DMS153 (cell line): ENCODE data around the gene UPF3A.
"Not testable (repeated sequence)": the region's sequence is repeated elsewhere in the genome, so short reads cannot be mapped to it uniquely, and the experiment has no call there.

Experiments
- DNase-seq: peaks from one replicate; lab custom pipeline; 2025; lab: John Stamatoyannopoulos, UW

The UPF3A gene

DNA sequence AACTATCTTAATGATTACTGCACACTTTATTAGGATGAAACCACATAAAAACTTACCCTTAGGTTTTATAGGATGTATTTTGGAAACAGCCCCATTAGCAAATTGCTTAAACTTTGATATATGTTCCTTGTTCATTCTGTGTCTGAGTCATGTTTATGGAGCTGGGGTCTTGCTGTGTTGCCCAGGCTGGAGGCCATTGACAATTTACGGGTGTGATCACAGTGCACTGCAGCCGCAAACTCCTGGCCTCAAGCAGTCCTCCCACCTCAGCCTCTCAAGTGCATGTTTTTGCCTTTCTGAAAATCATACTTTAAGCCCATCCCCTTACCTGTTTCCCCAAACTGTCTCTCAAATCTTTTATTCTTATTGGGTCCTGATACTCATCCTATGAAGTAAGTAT lies 27.7 kb downstream of the UPF3A start:
- no peak for DNase-seq

DNA sequence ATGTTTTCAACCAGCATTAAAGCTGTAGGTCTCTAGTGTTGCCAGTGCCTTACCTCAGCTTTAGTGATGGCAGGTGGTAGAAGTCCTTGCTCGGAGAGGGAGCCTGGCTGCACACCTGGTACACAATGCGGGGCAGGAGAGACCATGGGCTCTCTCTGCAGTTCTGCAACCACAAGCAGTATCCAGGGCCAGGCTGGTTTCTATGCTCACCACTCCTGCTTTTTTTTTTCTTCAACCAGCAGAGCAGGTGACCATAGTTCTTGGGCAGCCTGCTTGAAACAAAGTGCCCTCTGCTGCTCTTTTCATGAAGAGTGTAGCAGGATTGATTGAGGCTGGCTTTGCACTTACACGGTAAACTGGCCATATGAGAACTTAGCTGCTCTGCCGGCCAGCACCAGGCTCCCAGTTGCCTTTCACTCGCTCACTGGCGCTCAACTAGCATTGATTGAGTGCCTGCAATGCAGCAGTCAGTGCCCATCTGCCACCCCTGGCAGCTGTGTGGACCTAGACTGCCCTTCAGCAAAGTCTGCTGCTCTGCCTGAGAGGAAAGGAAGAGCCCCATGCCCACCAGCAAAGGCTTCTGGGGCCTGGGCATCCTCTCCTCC lies 28.5 kb downstream of the UPF3A start:
- DNase-seq: no peak

DNA sequence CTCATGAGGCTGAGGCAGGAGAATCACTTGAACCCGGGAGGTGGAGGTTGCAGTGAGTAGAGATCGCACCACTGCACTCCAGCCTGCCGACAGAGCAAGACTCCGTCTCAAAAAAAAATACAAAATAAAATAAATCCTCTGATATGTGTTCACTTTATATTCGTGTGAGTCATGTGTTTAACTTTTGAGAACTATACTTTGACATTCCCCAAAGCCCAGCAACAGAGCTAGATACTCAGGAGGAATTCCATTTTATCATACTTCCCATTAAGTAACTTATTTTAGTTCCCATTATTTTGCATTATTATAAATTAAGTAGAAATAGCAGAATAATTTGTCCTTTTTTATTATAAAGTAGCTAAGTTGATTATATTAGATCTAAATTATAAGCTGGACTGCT lies 29.6 kb downstream of the UPF3A start:
- DNase-seq: no peak

DNA sequence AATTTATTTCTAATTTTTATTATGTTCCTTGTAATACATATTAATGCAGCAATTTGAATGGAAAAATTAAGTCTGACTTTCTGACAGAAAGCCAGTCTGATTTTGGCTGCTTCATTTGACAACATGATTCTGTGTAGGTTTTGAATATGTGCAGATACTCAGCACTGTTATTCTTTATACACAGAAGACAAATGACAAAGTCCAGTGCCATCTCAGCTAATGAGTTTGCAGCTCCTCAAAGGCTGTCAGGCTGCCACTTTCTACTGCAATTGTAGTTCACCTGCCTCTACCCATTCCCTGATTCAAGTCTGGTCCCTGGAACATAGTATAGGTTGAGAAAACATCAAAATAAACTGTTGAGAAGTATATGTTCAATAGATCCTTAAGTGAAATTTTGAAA lies 30.0 kb downstream of the UPF3A start:
- DNase-seq: no peak

DNA sequence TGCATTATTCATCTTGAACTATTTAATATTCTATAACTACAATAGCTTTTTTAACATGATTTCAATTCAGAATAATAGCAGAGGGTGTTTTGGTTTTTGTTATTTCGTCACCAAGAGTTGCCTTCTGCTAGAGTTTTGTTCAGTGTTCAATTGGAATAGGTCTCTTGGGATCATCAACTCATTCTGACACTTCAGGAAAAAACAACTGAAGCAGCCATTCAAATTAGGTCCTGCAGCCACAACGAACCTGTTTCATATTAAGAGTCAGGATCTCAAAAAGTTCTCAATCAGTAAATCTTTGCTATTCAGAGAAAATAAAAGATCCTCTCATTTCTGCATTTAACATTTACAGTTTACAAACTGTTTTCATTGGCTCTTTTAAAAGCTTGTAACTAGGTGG lies 30.5 kb downstream of the UPF3A start:
- DNase-seq: no peak

DNA sequence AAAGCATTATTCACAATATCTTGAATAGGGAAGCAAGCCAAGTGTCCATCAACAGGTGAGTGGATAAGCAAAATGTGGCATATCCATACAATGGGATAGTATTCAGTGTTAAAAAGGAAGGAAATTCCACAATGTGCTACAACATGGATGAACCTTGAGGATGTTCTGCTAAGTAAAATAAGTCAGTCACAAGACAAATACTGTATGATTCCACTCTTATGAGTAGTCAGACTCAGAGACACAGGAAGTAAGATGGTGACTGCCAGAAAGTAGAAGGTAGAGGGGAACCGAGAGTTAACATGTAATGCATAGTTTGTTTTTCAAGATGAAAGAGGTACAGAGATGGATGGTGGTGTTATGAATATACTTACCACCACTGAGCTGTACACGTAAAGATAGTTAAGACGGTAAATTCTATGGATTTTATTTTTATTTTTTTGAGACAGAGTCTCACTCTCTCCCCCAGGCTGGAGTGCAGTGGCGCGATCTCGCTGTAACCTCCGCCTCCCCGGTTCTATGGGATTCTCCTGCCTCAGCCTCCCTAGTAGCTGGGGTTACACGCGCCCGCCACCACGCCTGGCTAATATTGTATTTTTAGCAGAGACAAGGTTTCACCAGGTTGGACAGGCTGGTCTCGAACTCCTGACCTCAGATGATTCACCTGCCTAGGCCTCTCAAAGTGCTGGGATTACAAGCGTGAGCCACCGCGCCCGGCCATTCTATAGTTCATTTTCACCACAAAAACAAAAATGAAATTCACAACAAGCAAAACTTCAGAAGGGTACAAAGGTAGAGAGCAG lies 31.9 kb downstream of the UPF3A start:
- no peak for DNase-seq

DNA sequence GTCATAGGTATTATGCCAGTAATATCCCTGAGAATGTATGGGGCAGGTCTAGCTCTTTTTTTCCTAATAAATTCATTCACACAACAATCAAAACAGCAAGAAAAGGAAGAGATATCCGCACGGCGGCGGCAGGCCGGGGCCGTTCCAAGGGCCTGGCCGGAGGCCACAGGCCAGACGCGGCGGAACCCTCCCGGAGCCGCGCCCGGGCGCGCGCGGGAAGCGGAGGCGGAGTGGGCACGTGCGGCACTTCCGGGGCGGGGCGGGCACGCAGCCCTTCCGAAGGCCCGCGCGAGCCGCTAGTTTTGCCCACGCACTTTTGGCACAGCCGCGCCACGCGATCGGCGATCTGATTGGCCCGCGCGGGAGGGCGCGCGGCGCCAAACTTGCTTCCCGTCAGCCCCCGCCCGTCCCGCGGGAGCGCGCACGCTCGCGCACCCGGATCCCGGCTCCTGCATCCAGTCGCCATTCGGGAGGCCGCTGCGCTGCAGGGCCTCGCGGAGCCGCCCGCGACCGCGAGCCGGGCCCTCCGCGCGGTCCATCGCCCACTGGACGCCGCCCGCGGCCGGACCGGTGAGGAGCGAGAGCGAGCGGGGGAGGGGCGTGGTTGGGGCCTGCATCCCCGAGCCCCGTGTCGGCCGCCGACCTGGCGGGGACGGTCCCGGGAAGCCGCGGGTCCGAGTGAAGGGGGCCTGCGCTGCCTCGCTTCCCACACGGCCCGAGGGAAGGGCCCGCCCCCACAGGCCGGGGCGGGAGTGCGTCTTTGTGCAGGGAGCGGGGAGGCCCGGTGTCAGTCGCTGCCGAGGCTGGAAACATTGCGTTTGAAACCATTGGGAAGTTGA lies 32.9 kb downstream of the UPF3A start, which contains the start of gene CHAMP1:
Gene CHAMP1, plus strand, starts transcription at position 430 of the 839 bp plus-strand sequence. CDS start 9,340 bp downstream, outside the sequence.
- DNase-seq: peak; percentile 89

DNA sequence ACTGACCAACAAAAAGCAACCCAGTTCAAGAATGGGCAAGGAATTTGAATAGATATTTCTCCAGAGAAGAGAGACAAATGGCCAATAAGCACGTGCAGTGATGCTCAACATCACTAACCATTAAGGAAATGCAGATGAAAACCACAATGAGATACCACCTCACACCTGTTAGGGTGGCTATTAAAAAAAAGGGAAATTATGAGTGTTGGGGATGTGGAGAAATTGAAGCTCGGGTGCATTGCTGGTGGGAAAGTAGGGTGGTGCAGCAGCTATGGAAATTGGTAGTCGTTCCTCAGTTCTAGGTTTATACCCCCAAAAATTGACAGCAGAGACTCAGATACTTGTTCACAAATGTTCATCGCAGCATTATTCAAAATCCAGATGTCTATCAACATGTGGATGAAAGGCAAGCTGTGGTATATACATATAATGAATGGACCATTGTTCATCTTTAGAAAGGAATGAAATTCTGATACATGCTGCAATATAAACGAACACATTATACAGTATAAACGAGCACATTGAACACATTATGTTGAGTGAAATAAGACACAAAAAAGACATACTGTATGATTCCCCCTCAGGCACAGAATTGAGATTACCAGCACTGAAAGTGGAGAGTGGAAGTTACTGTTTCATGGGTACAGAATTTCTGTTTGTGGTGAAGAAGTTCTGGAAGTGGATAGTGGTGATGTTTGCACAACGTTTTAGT lies 33.8 kb downstream of the UPF3A start:
- no peak for DNase-seq

DNA sequence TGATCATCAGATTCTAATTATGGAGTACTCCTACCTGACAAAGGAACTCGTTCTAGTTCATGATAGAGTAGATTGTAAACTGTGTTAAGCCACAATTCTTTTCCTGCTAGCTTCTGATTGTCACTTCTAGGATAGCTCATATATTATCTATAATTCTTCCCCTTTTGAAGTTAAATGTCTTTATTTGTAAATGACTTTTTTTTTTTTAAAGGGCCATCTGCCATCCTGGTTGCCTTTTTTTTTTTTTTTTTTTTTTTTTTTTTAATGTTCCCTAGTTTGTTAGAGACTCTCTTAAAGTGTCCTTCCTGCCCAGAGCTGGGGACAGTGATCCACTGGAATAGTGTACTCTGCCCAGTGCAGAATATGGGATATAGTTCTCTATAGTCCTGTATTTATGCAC lies 37.2 kb downstream of the UPF3A start:
- no peak for DNase-seq

DNA sequence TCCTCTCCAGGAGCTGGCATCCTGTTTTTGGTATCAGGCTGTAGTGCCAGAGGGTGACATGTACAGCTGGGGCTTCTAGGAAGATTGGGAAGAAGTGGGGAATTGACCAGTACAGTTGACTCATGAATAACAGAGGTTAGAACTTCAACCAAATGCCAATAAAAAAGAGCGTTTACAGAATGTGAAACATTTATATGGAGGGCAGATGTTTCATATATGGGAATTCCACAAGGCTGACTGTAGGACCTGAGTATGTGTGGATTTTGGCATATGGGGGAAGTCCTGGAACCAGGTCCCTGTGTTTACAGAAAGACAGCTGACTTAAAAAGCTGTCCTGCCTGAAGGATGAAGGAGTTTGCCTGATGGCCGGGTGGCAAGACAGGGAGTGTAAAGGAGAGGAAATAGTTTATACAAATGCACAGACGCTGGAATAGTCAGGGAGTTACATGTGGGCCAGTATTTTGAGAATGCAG lies 38.1 kb downstream of the UPF3A start:
- DNase-seq: no peak

DNA sequence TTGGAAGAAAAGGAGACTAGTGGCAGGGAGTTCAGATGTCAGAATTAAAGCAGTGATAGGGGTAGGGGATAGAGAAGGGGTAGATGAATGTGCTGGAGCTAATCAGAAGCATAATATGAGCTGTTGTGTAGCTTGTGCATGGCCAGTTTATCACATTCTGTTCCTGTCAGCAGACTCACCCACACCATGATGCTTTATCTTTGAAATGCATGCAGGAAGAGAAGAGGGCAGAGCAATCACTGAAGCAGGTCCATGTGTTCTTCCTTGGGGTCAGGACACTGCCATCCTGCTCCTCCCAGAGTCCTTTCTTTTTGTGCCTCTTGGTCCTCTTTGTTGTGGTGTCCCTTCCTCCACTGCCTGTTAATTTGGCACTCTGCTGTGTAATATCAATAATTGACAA lies 38.7 kb downstream of the UPF3A start:
- no peak for DNase-seq

DNA sequence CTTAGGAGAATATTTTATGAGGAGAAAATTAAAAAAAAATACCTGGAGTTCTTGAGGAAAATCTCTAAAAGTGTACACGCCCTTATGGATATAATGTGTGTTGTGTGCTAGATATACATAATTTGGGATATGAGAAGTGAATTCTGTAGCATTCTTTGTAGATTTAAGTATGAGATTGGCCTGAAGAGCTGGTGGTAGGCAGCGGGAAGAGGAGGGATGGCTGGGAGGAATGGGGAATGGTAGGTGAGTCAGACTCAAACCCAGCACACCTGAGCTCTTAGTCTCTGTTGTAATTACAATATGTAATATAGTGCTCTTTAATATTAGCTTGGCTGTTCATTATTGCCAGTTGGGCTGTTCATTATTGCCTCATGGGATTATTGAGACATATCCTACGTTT lies 39.9 kb downstream of the UPF3A start:
- DNase-seq: no peak

DNA sequence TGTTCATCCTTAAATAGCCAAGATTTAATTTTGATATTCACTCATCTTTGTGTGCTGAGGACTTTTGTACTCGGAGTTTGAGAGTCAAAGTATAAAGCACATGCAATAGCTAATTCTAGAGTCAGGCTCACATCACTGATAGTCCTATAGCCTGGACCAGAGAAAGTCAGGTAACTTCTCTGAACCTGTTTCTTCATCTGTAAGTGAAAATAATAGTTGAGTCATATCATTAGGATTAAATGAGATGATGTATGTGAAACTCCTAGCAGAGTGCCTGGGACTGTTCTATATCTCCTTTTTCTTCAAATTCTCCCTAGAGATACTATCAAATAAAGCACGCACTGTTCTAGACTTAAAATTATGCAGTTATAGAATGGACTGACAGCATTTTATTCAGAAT lies 41.9 kb downstream of the UPF3A start:
- no peak for DNase-seq

DNA sequence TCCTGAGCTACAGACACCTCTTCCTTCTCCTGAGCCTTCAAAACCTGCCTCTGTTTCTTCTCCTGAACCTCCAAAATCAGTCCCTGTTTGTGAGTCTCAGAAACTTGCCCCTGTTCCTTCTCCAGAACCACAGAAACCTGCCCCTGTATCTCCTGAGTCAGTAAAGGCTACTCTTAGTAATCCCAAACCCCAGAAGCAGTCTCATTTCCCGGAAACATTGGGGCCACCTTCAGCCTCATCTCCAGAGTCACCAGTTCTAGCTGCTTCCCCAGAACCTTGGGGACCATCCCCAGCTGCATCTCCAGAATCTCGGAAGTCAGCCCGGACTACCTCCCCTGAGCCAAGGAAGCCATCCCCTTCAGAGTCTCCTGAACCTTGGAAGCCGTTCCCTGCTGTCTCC lies 42.9 kb downstream of the UPF3A start:
- DNase-seq: no peak

DNA sequence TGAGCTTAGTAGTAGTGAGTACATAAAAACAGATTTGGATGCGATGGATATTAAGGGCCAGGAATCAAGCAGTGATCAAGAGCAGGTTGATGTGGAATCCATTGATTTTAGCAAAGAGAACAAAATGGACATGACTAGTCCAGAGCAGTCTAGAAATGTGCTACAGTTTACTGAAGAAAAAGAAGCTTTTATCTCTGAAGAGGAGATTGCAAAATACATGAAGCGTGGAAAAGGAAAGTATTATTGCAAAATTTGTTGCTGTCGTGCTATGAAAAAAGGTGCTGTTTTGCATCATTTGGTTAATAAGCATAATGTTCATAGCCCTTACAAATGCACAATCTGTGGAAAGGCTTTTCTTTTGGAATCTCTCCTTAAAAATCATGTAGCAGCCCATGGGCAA lies 44.3 kb downstream of the UPF3A start:
- DNase-seq: no peak

DNA sequence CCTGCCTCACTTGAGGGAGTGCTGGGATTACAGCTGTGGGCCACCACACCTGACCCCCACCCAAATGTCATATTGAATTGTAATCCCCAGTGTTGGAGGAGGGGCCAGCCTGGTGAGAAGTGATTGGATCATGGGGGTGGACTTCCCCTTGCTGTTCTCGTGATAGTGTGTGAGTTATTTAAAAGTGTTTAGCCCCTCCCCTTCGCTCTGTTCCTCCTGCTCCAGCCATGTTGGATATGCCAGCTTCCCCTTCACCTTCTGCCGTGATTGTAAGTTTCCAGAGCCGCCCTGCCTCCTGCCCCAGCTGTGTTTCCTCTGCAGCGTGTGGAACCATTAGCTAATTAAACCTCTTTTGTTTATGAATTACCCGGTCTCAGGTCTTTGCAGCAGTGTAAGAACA lies 46.6 kb downstream of the UPF3A start:
- DNase-seq: no peak

DNA sequence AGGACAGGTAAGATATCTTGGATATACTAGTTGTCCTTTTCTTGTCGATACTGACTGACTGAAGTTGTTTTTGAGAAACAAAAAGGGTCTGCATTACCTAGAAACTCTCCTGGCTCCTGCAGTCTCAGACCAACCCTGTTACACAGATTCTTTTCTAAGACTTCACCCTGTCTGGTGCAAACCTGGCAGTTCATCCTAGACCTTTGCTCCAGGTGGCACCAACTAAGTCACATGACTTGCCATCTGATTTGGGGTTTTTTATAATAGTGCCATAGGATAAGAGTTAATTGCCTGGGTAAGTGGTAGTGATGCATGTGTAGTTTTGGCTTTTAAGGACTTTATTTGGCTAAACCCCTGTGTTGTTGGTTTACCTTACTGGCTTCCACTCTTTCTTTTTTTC lies 47.2 kb downstream of the UPF3A start:
- no peak for DNase-seq

DNA sequence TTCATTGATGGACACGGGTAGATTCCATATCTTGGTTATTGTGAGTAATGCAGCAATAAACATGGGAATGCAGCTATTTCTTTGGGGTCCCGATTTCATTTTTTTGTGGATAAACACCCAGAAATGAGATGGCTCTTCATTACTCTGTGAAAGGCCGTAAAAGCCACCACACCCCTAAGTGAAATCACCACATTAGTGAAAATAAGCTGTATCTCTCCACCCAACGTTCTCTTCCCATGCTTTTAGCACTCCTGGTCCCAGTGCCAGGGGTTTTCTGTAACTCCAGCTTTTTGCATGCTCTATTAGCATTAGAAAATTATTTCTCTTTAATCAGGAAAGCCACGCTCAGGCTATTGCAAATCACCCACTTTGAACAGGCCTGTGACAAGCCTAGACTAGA lies 48.7 kb downstream of the UPF3A start:
- no peak for DNase-seq

DNA sequence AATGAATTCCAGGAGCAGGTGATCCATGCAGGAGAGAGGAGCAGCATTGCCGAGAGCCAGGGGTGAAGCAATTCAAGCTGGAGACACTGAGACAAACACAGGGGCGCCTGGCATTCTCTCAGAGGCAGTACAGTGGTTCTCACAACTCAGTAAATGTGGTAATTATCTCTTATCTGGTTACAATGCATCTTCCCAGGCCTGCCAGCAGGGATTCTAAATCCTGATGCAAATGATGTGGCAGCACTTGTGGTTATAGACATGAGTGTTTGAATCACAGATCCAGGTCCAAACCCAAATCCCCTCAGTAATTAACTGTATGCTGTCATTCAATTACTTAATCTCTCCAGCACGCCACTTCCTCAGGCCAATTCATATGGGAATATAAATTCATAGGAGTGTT lies 52.5 kb downstream of the UPF3A start:
- DNase-seq: not testable (repeated sequence)

DNA sequence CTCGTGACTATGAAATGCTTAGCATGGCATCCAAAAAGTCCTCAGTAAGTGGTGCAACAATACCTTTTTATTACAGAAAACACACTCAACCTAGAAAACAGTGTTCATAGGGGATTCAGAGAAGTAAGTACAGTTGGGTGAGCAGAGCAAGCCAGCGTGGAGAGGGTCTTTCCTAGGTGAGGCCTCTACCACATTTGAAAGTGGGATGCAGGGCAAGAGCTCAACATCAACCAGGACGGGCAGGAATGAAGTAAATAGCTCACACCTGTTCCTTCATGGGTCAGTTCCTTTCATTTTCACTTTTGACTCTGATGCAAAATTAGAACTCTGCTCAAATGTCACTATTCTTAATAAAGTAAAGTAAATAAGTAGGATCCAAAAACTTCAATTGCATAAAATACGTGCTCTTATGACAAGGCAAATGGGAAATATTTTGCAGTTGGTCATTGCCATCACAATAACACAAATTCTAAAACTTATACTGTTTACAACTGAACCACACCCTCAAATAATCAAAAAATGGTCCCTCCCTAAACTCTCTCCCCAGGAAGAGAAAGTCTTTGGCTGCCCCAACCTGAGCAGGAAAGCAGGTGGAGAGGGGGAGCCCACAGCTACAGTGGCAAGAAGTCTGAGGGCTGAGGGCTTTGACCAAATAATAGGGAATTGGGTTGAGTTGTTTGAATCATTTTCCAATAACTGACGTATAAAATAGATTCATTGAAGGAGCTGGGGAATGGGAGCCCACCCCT lies 53.1 kb downstream of the UPF3A start:
- no peak for DNase-seq

DNA sequence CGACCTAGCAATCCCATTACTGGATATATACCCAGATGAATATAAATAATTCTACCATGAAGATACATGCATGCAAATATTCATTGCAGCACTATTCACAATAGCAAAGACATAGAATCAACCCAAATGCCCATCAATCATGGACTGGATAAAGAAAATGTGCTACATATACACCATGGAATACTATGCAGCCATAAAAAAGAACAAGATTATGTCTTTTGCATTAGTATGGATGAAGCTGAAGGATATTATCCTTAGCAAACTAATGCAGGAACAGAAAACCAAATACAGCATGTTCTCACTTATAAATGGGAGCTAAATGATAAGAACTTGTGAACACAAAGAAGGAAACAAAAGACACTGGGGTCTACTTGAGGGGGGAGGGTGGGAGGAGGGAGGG lies 55.1 kb downstream of the UPF3A start:
- not testable (repeated sequence) for DNase-seq
